Limb (tissue), 2 donors: ENCODE data around the gene AMOTL1.
"Not testable (repeated sequence)": the region's sequence is repeated elsewhere in the genome, so short reads cannot be mapped to it uniquely, and the experiment has no call there.

ENCODE experiments used
- DNase-seq, 2 donors: peaks; one replicate each; pipeline ENCODE4 v3.0.0-alpha.2; 2016; ENCODE audit errors: extremely low spot score in 2 of 2

AMOTL1 gene

DNA sequence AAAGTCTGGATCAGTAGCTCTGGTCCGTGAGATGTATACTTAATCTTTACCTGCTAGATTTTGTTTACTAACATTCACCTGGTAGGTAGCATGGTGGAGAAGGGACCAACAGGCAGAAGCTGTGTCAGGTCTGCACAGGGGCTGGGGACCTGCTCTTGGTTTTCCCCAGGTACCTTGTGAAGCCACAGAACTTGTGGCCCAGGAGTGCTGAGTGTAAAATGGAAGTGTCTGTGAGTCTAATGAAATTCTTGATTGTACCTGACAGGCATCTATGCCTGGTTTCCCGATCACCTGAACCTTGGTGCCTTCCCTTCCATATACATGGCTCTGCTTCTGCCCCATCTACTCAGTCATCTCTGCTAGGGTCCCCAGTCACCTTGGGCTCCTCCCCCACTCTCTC is 110.8 kb downstream of the AMOTL1 start:
- no peak for DNase-seq

DNA sequence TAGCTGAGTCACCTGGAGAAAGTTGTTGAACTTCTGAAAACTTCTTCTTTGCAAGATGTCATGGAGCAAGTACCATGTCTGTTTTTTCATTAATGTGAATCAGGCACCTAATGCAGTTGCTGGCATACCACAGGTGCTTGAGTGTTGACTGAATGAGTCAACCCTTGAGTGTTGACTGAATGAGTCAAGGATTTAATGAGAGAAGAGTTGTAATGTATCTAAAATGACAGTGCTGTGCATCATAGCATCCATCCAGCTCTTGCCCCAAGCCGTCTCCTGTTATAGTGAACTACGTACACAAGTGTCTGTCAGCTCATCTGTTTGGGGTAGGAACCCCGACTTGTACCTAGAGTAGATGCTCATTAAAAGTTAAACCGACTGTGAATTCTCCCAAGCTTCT is 112.1 kb downstream of the AMOTL1 start:
- DNase-seq, result no peak

DNA sequence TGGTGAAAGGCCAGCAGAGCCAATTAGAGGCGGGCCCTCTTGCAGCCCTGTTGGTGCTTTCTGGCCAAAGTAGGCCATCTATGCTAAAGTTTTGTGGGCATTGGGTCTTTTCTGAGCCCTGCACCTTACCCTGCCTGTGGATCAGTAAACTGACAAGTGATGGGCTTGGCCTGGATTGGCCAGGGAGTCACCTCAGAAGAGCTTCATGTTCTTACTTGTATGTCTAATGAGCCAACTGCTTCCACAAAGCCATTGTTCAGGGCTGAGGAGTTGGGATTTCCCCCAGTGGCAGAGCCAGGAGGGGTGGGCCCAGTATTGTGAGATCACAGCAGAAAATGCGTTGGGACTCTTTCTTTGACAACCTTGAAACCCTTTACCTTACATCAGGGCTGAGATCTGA is 114.8 kb downstream of the AMOTL1 start:
- no peak for DNase-seq

DNA sequence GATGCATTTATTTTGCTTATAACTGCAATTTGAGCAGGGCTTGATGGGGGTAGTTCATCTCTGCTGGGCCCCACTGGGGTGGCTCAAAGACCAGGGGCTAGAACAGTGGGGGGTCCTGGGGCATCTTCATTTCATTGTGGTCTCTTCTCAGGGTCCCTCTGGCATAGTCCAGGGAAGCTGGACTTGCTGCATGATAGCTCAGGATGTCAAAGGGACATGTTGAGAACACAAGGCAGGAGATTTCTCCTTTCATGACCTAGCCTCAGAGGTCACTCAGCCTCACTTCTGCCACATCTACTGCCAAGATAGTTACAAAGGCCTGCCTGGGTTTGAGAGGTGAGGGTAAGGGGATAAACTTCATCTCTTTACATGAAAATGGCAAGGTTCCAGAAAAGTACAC is 115.7 kb downstream of the AMOTL1 start:
- no peak for DNase-seq

DNA sequence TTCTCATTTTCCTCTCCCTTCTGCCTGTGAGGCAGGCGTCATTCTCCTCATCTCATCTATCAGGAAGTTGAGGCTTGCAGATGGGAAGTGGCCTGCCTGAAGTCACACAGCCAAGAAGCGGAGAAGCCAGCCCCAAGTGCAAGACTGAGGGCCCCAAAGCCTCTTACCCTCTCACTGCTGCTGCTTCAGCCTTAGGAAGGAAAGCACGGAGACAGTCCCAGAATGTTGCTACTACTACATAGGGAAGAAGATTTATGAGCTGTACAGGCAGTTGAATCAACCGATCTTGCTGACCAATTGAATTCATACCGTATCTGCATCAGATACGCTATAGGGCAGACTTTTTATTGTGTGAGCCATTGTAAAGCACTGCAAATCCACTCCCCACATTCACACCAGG is 116.2 kb downstream of the AMOTL1 start:
- DNase-seq, result no peak

DNA sequence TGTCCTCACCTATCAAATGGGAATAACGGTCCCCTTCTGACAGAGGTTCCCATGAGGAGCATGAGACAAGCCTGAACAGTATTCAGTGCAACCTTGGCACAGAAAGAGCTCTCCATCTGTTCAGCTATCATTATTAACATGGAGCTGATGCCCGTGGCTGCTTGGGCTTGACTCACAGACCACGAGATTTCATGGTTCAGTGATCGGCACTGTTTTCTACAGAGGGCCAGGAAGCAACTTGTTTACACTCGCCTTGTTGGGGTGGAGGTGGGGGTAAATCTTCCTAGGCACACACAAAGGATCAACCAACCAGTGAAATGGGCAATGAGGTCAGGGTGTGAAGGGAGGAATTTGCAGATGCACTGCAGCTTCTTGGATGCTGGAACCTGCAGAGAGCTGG is 117.0 kb downstream of the AMOTL1 start:
- DNase-seq, result no peak

DNA sequence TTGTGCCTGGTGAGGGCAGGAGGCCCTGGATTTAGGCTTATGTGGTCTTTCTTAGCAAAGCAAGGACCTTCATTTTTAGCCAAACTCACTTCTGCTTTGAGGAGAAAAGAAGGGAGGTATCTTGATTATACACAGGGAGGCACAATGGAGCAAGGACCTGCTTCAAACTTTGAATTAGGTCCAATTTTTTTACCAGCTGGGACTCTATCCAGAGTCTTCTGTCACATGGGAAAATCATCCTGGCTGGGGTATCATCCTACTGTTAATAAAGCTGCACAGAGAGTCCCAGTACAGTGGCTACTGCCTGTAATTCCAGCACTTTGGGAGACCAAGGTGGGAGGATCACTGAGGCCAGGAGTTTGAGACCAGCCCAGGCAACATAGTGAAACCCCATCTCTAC is 117.4 kb downstream of the AMOTL1 start:
- DNase-seq, result no peak

DNA sequence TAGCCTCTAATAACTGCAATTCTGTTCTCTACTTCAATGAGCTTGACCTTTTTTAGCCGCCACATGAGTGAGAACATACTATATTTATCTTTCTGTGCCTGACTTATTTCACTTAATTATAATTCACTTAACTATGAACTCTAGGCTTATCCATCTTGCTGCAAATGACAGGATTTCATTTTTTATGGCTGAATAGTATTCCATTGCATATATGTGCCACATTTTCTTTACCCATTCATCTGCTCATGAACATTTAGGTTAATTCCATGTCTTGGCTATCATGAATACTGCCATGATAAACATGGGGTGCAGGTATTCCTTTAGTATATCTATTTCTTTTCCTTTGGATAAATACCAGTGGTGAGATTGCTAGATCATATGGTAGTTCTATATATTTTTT is 120.0 kb downstream of the AMOTL1 start:
- no peak for DNase-seq

DNA sequence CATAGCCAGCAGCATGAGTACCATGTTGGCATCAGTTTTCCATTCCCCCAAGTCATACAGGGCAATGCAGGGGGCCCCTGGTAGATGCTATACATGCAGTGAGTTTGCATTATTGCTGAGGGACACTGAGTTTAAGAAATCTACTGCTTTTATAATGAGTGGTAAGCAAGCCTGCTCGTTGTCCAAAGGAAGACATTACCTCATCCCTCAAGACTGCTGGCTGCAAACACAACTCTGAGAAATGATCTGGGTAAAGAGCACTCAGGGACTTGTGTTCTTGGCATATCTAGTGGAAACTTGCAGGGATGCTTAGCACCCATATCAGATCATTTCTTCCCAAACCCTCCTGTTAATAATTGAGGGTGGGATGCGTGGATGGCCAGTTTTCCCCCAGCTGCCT is 127.3 kb downstream of the AMOTL1 start:
- no peak for DNase-seq

DNA sequence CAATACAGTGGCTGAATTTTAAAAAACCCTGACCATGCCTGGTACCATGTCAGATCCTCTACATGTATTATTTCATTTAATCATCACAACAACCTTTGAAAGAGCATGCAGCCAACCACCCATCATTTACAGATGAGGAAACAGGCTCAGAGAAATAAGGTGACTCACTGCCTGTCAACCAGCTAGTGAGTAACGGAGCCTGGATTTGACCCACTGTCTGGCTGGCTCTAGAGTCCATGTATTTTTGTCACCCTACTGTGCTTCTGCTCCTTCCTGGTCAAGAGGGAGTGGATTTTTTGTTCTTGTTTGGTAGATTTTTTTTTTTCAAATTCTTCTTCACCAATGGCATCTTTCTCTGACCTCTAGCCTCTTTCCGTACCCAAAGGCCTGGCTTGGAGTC is 127.8 kb downstream of the AMOTL1 start:
- no peak for DNase-seq

DNA sequence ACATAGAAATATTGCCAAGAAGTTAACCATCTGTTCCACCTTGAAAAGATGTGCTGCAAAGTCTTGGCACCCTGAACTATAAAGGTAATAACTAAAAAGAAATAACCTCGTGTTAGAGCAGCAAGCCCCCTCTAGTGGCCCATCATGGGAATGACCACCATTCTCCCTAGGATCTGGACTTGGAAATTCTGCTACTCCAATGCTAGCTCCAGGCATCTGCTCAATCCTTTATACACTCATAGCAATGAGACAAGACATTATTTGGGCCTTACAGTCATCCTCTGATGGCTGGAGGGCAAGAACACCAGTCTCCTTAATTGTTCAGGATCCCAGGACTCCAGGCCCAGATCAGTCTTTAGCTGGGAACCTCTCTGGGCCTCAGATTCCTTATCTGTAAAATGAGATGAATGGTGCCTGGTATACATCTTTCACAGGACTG is 129.2 kb downstream of the AMOTL1 start:
- peak; percentile 59 to 74 for DNase-seq

DNA sequence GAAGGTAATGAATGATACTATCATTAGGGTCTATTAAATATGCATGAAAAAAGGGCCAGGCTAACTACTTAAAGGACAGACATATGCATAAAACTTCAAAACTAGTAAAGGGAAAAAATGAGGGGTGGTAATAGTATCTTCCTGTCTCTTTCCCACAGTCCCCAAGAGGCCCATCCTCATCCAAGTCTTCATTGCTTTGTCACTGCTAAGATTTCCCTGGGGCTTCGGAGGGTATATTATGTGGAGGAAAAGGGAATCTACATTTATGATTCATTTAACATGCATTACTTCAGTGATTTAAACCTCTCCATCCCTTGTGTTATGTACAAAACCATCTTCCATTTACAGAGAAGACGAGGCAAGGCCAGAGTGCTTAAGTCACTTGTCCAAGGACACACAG is 139.1 kb downstream of the AMOTL1 start:
- DNase-seq, result no peak

DNA sequence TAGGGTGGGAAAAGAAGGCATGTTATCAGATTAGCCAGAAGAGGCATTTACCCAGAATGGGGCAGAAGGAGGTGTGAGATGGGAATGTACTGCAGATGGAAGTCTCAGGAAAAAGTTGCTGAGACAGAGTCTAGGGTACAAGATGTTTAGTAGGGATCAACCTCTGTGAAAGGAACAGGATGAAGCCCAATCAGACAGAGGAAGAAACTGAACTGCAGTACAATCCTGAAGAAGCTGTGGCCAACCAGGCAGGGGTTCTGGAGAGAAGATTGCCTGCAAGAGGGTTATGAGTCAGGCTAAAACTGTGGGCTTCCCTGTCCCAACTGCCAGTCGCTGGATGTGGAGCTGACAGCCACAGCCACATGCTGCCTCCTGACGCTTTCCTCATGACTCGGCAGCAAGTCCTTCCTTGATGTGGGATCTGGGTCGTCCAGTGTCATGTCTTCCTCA is 141.2 kb downstream of the AMOTL1 start:
- DNase-seq, result no peak

DNA sequence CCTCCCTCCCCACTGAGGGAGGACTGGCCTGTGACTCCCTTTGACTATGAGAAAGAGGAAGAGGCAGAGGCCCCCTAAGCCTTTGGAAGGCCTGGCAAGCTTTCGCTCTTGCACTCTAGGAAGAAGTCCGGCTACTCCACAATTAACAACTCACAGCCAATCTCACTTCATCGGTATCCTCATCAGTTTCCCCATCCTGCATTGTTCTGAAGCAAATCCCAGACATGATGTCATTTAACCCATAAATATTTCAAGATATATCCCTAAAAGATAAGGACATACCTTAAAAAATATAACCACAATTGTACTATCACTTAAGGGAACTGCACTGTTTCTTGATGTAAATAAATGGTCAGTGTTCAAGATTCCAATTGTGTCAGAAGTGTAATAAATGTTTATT is 142.1 kb downstream of the AMOTL1 start:
- DNase-seq, result no peak

DNA sequence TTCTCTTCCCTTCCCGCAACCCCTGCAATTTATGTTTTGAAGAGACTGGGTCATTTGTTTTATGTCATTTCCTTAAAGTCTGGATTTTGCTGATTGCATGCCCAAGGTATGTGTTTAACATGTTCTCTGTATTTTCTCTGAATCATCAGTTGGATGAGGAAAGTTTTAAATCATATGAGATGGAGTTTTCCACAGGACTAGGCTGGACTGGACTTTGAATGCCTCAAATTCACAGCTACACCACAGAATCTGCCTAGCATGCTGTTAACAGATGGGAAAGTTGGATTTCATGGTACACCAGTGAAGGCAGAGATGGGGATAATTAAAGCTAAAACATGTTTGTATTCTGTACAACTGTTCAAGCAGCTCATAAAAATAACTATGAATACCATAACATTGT is 142.6 kb downstream of the AMOTL1 start:
- peak in 1 of 2 donors; percentile 40 for DNase-seq

DNA sequence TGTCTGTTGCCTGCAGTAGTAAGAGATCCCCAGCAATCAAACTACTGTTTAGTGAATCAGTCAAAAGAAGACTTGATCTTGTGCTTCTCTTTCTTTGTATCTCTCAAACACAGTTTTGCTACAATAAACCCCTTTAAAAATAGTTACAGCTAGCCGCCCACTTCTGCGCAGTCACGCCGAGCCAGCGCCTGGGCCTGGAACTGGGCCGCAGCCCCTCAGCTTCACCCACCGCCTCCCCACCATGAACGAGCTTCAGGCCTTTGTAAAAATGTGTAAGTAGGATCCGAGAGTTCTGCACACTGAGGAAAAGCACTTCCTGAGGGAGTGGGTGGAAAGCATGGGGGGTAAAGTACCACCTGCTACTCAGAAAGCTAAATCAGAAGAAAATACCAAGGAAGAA is 144.7 kb downstream of the AMOTL1 start:
- DNase-seq, result no peak

DNA sequence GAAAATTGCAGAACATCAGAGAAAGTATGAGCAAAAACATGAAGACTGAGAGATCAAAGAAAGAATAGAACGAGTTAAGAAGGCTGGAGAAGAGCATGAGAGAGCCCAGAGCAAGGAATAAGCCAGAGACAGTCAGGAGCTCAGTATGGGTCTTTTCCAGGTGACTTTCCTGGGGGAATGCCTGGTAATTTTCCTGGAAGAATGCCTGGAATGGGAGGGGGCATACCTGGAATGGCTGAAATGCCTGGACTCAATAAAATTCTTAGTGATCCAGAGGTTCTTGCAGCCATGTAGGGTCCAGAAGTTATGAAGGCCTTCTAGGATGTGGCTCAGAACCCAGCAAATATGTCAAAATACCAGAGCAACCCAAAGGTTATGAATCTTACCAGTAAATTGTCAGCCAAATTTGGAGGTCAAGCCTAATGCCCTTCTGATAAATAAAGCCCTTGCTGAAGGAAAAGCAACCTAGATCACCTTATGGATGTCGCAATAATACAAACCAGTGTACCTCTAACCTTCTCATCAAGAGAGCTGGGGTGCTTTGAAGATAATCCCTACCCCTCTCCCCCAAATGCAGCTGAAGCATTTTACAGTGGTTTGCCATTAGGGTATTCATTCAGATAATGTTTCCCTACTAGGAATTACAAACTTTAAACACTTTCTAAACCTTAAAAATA is 145.7 kb downstream of the AMOTL1 start:
- DNase-seq, result not testable (repeated sequence)

DNA sequence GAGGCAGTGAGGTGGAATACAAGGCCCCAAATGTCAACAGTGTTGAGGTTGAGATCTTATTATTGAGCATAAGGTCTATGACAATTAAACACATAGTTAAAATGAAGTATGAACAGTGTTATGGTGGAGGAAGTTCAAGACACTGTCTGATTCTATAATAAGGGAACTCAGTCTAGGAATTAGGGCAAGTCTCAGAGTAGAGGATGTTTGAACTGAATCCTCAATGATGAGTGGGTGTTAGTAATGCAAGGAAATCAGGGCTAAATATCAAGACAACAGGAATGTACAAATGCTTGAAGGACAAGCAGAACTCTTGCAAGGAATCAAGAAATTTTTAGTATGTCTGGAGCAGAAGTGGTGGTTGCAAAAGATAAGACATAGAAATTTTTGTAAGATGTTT is 152.2 kb downstream of the AMOTL1 start:
- no peak for DNase-seq

DNA sequence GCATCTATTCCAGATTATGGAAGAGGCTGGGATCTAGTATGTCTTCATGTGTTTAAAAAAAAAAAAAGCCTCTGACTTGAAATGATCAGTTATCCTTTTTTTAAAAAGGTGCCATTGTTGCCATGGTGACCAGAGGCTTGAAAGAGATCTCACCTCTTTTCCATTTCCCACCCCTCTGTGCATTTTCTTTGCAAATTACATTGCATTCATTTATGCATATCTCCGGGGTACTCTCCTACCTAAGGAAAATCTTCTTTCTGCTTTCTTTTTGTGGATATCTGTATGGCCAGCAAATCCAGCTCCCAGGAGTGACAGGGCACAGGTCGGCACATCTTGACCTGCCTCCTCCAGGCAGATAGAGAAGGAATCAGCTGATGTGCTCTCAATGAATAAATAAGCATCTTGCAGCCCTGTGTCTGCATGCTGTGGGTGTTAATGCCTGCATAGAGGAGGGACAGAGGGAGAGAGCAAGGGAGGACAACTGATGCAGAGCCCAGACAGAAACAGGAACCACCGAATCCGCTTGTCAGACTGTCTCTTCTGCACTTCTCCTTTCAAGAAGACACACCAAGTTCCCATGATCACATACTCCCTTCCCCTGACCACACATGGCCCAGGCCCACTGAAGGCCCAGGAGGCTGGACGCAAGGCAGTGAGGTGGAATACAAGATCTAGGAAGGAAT is 154.3 kb downstream of the AMOTL1 start:
- DNase-seq, result no peak

DNA sequence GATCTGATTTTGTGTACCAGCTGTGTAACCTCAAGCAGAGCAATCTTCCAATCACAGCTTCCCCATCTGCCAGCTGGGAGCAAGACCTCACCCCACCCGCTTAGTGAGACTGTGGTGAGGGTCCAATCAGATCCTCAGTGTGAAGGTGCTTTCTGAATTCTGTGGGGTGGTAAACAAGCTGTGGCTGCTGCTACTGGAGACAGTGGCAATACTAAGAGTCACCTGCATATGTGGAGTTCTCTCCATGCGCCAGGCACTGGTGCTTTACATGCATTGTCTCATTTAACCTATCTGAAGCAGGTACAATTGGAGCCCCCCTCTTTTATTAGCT is 154.8 kb downstream of the AMOTL1 start:
- DNase-seq, result no peak

DNA sequence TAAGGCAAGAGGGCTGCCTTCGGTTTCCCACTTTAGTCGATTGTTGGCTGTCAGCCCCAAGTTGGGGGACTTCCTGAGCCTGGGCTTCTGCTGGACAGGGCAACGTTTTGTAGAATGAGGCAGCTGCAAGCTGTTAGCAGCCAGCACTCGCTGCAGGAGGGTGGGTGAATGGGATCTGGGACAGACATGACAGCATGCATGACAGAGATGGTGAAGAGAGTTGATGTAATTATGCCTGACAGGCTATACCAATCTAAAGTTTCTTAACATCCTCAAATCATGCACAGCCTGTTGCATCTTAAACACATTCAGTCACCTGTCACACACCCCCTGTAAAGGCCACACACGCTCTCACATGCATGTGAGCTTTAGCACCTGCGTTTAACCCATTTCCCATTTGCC is 156.0 kb downstream of the AMOTL1 start:
- no peak for DNase-seq

DNA sequence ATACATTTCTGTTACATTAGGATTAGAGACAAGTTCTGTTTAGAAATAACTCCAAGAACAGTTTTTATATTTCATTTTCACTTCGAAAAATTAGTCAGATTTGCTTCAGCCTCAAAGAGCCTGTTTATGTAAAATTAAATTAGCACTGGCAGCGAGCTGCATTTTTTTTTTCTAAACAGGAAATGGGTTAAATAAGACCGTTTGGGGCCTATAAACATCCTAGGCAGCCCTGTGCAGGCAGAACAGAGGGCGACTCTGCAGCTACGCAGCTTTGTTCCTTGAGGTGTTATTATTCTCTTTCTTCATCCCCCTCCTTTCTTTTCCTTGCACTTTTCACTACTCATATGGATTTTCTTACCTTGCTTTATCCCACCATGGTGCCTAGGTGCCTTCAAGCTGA is 156.5 kb downstream of the AMOTL1 start:
- DNase-seq, result no peak

DNA sequence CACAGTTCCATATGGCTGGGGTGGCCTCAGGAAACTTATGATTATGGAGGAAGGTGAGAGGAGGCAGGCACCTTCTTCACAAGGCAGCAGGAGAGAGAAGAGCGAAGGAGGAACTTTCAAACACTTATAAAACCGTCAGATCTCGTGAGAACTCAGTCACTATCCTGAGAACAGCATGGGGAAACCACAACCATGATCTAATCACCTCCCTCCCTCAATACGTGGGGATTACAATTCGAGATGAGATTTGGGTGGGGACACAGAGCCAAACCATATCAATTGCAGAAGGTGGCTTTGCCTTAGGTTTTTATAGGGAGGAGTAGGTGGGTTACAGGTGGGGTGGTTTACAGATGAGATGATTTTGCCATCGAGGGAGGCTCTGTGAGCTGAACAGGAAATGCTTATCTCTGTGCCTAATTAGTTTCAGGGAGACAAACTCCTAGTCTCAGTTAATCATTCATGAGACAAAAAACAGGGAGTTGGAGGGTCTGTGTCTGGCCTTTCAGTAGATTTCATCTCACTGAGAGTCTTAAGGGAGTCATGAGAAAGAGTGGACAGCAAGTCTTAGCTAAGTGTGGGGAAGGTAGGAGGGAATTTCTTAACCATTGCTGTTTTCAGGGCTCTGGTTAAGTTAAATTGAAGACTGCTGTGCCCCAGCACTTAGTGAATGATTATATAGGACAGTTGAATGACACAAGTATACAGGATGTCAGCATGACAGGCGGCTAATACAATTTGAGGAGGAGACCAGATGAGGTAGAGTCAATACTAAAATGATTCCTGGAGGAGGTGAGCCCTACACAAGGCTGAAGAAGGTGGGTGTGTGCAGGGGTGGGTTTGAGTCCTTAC is 157.5 kb downstream of the AMOTL1 start:
- no peak for DNase-seq
